H7 (cell line): Measurements from ENCODE around the gene SIM2. TPM values are rescaled to one million over a fixed set of nuclear protein-coding genes. Genes with fewer than 3 reads are reported as not detected.

Source experiments
- DNase-seq: peaks from one replicate; pipeline ENCODE4 v3.0.0; 2012
- H3K27me3 ChIP-seq: 2 replicates; pipeline ENCODE4 v1.6.0; 2011; ENCODE audit warnings: mild to moderate bottlenecking, low read length; ENCODE audit not compliant: control insufficient read depth, insufficient read depth
- H3K36me3 ChIP-seq: replicated peaks from 2 replicates; pipeline ENCODE4 v1.5.1; 2011; ENCODE audit warnings: low read length; ENCODE audit not compliant: control insufficient read depth, insufficient read depth
- H3K4me3 ChIP-seq: 2 replicates; pipeline ENCODE4 v1.5.1; 2011; ENCODE audit warnings: low read depth, mild to moderate bottlenecking, control low read depth, low read length, moderate library complexity; ENCODE audit not compliant: insufficient read depth
- total RNA-seq: library from RNA; depleted of rRNA; stranded (reverse); fragments of >200 nt; shearing (Covaris generic); gene quantifications from 2 replicates; pipeline ENCODE4 v1.2.3, GENCODE V29; 2014

SIM2 gene
- total RNA-seq, 1 experiment from 2014 or later, result 0.07 TPM

DNA sequence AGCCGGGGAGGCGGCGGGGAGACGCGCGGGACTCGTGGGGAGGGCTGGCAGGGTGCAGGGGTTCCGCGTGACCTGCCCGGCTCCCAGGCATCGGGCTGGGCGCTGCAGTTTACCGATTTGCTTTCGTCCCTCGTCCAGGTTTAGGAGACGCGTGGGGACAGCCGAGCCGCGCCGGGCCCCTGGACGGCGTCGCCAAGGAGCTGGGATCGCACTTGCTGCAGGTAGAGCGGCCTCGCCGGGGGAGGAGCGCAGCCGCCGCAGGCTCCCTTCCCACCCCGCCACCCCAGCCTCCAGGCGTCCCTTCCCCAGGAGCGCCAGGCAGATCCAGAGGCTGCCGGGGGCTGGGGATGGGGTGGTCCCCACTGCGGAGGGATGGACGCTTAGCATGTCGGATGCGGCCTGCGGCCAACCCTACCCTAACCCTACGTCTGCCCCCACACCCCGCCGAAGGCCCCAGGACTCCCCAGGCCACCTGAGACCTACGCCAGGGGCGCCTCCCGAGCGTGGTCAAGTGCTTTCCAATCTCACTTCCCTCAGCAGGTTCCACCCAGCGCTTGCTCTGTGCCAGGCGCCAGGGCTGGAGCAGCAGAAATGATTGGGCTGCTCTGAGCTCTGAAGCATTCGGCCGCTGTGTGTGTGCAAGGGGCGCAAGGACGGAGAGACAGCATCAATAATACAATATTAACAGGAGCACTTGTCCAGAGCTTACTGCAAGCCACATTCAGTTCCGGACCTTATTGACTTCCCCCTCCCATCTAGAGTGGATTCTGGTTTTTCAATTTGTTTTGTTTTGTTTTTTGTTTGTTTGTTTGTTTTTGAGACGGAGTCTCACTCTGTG is 10.3 kb downstream of the SIM2 start:
- peak overlapping the region; percentile 12; the same call in 1 of the 2 replicates for H3K4me3 ChIP-seq
- H3K27me3 ChIP-seq, result peaks cover 89% of the 10 kb centered on the region
- no peaks in the 10 kb centered on the region for H3K36me3 ChIP-seq
- peak; percentile 77 for DNase-seq

GRCh38 chr21:36709868-36710728 is 11.2 kb downstream of the SIM2 start:
- Histone ChIP-seq H3K27me3 (peaks cover 81% of the 10 kb centered on the region), H3K4me3 (peak overlapping the region; percentile 14), H3K36me3 (no peaks in the 10 kb centered on the region)
- peak; percentile 82 for DNase-seq

- peaks cover 75% of the 10 kb centered on the region for H3K27me3 ChIP-seq
- peak; percentile 71 for DNase-seq
- peak overlapping the region; percentile 14 for H3K4me3 ChIP-seq
- H3K36me3 ChIP-seq, result no peaks in the 10 kb centered on the region
Measured at GRCh38 chr21:36710729-36711048, 11.8 kb downstream of the SIM2 start.

- no peak for DNase-seq
- Histone ChIP-seq H3K36me3 (no peaks in the 10 kb centered on the region), H3K27me3 (peaks cover 44% of the 10 kb centered on the region), H3K4me3 (no peak overlapping the region)
Measured at GRCh38 chr21:36713746-36714145, 14.8 kb downstream of the SIM2 start.

GRCh38 chr21:36716387-36716786 is 17.5 kb downstream of the SIM2 start:
- Histone ChIP-seq H3K4me3 (no peak overlapping the region), H3K27me3 (peaks cover 19% of the 10 kb centered on the region), H3K36me3 (no peaks in the 10 kb centered on the region)
- DNase-seq, result no peak

DNA sequence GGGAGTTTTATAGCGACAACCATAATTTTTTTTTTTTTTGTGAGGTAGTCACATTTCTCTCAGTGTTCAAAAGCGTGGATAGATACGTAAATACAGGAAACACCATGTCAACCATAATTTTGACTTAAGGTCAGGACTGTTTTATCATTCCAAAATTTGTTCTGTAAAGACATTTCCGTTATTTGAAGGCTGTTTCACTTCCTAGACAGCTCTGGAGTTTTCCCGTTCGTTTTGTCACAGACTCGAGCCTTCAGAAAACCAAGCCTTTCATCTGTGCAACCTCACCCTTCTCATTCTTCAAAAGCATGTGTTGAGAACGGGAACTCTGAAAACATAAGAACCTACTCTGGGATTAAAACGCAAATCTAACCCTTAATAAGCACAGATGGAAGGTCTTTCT is 17.9 kb downstream of the SIM2 start:
- no peaks in the 10 kb centered on the region for H3K36me3 ChIP-seq
- H3K27me3 ChIP-seq, result peaks cover 15% of the 10 kb centered on the region
- H3K4me3 ChIP-seq, result no peak overlapping the region
- DNase-seq, result no peak

DNA sequence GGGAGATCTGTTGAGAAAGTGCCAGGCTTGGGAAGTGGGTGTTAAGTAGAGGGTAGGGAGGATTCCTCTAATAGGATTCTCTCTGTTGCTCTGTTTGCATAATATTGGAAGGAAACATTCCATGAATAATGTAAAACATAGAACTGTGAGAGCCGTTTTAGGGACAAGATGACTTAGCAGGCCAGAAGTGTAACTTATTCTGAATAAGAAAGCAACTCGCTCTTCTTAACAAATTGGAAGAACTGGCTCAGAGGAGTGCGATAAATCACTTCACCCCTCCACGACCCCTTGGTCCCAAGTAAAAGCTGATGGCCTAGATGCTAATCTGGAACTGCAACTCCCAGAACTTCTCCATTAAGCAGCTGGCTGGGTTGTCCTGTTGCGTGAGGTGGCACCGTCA is 19.1 kb downstream of the SIM2 start:
- Histone ChIP-seq H3K36me3 (no peaks in the 10 kb centered on the region), H3K4me3 (no peak overlapping the region), H3K27me3 (peaks cover 5% of the 10 kb centered on the region)
- DNase-seq, result peak; percentile 42

GRCh38 chr21:36718951-36719501 is 20.1 kb downstream of the SIM2 start:
- Histone ChIP-seq H3K27me3 (no peaks in the 10 kb centered on the region; the same call in none of the 2 replicates), H3K36me3 (no peaks in the 10 kb centered on the region), H3K4me3 (no peak overlapping the region)
- DNase-seq, result peak; percentile 41

GRCh38 chr21:36719614-36720013 is 20.7 kb downstream of the SIM2 start:
- H3K27me3 ChIP-seq, result no peaks in the 10 kb centered on the region
- peak; percentile 22 for DNase-seq

GRCh38 chr21:36721817-36722216 is 22.9 kb downstream of the SIM2 start:
- DNase-seq, result no peak
- H3K27me3 ChIP-seq, result no peaks in the 10 kb centered on the region
- H3K4me3 ChIP-seq, result no peak overlapping the region
- H3K36me3 ChIP-seq, result no peaks in the 10 kb centered on the region

More at GRCh38 chr21:36719614-36720013, 20.7 kb downstream of the SIM2 start:
- no peaks in the 10 kb centered on the region for H3K36me3 ChIP-seq
- no peak overlapping the region for H3K4me3 ChIP-seq

GRCh38 chr21:36722370-36723368 is 23.8 kb downstream of the SIM2 start:
- Histone ChIP-seq H3K36me3 (no peaks in the 10 kb centered on the region), H3K27me3 (no peaks in the 10 kb centered on the region), H3K4me3 (no peak overlapping the region)
- peak; percentile 28 for DNase-seq

- DNase-seq, result peak; percentile 27
- no peaks in the 10 kb centered on the region for H3K36me3 ChIP-seq
Measured at GRCh38 chr21:36723371-36723881, 24.5 kb downstream of the SIM2 start.

DNA sequence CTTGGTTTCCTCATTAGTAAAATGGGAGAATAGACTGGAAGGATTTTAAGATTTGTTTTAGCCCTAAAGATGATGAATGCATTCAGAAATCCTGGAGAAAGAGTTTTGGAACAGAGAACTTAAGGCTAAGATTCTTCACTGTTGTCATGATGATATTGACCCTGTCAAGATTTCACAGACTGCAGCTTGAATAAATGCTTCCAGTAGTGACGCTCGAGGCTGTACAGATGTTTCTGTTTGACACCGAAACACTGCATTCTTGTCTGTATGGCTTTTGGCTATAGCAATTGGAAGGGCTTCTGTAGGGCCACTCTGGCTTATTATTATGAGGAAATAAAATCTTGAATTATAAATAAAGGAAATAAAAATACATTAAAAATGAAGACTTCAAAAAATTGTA is 25.7 kb downstream of the SIM2 start:
- no peaks in the 10 kb centered on the region for H3K36me3 ChIP-seq
- no peak overlapping the region for H3K4me3 ChIP-seq
- H3K27me3 ChIP-seq, result no peaks in the 10 kb centered on the region
- no peak for DNase-seq

More at GRCh38 chr21:36723371-36723881, 24.5 kb downstream of the SIM2 start:
- no peak overlapping the region for H3K4me3 ChIP-seq
- H3K27me3 ChIP-seq, result no peaks in the 10 kb centered on the region
